ENCODE data around the gene DNHD1.
A peak's percentile ranks its signal among the peaks of the same experiment; 100 is the strongest.

Gene DNHD1

DNA sequence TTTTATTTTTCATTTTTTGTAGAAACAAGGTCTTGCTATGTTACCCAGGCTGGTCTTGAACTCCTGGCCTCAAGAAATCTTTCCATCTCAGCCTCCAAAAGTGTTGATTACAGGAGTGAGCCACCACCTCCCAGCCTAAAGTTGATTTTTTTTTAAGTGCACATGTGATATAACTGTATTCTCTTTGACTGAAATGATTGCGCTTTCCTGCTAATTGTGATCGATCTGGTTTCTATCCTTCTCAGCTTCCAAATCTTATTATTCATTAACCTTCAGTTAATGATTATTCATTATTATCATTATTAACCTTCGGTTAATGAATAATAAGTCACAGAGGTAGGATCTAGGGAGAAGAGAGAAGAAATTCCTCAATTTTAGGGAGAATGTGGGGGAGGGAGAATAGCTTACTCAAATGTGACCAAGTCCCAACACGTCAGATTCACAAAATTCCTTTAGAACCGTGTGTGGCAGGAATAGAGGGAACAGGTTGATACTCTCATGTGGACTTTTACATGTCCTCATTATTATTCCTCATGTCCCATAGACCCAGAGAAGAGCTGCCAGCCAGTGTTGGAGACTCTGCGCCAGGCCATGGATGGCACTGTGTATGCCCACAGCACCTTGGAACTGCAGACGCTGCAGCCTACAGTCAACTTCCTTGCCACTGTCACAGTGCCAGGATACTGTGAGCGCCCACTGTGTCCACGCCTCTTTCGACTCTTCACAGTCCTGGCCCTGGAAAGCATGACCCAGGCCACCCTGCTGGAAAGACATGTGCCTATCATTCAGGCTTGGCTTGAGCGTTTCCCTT is 59.3 kb downstream of the DNHD1 start:
- Mint-ChIP-seq H3K4me1 (no peaks in the 10 kb centered on the region), H3K9me3 (no peaks in the 10 kb centered on the region), H3K27me3 (no peaks in the 10 kb centered on the region), H3K4me3 (no peak overlapping the region), H3K27ac (no peak overlapping the region), H3K36me3 (ENCODE audit: low read depth) (no peaks in the 10 kb centered on the region)
- ATAC-seq (no peak), DNase-seq (no peak)

- H3K27me3 Mint-ChIP-seq: no peaks in the 10 kb centered on the region
- ATAC-seq (no peak), DNase-seq (no peak)
- no peaks in the 10 kb centered on the region for H3K4me1 Mint-ChIP-seq
- H3K36me3 Mint-ChIP-seq (ENCODE audit: low read depth): no peaks in the 10 kb centered on the region
- no peak overlapping the region for H3K27ac Mint-ChIP-seq
- no peak overlapping the region for H3K4me3 Mint-ChIP-seq
- no peaks in the 10 kb centered on the region for H3K9me3 Mint-ChIP-seq
Observed at GRCh38 chr11:6557063-6557462, 60.0 kb downstream of the DNHD1 start.

DNA sequence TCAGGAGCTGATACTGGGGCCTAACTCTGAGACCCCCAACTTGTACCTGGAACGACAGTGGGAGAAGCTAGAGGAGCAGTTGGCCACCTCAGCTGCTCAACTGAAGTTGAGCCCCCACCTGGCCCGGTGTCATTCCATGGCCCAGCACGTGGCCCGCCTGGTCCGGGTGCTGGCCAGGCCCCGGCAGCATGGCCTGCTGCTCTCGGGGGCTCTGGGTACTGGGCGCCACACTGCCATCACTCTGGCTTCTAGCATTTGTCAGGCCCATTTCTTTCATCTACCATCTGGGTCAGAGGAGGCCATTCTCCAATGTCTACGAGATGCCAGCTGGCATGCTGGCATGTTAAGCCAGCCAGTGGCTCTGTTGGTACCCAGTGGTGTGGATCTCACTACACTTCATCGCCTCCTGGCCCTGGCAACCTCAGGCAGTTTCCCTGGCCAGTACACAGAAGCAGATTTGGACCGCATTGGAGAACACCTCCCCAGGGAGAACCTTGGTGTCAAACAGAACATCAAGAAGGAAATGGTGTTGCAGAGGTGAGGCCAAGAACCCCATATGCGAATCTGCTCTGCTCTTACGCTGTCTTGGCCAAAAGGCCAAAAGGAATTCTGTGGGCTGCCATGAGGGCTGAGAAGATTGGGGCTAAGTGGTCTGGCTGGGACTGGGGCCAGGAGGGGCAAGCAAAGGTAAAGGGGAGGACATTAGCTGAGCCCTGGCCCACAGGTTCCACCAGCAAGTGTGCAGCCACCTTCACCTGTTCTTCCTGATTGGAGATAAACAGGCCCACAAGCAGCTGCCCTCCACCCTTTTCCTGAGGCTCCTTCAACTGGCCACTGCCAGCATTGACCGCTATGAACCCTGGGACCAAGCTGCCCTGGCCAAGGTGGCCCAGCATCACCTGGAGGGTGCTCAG is 60.9 kb downstream of the DNHD1 start:
- Mint-ChIP-seq H3K4me3 (no peak overlapping the region), H3K4me1 (no peaks in the 10 kb centered on the region), H3K36me3 (ENCODE audit: low read depth) (no peaks in the 10 kb centered on the region), H3K27ac (no peak overlapping the region), H3K9me3 (no peaks in the 10 kb centered on the region), H3K27me3 (no peaks in the 10 kb centered on the region)
- DNase-seq (no peak), ATAC-seq (no peak)

GRCh38 chr11:6559369-6559768 is 62.3 kb downstream of the DNHD1 start:
- Mint-ChIP-seq H3K27me3 (no peaks in the 10 kb centered on the region), H3K36me3 (ENCODE audit: low read depth) (no peaks in the 10 kb centered on the region), H3K4me1 (no peaks in the 10 kb centered on the region), H3K4me3 (no peak overlapping the region), H3K27ac (no peak overlapping the region), H3K9me3 (no peaks in the 10 kb centered on the region)
- DNase-seq: no peak
- ATAC-seq: no peak

DNA sequence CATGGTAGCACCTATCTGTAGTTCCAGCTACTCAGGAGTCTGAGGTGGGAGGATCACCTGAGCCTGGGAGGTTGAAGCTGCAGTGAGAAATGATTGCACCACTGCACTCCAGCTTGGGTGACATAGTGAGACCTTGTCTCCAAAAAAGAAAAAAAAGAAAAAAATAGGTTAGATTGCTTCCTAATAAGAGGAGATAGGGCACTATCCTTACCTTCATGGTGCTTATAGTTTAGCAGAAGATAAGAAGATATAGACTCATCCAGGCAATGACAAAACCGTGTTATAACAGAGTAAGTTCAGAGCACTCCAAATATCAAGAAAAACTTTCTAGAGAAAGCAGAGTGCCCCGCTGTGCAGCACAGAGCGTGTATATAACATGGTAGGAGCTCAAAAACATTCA is 64.2 kb downstream of the DNHD1 start:
- H3K36me3 Mint-ChIP-seq (ENCODE audit: low read depth): no peaks in the 10 kb centered on the region
- DNase-seq (no peak), ATAC-seq (no peak)
- no peaks in the 10 kb centered on the region for H3K9me3 Mint-ChIP-seq
- no peaks in the 10 kb centered on the region for H3K4me1 Mint-ChIP-seq
- no peak overlapping the region for H3K4me3 Mint-ChIP-seq
- H3K27me3 Mint-ChIP-seq: no peaks in the 10 kb centered on the region
- no peak overlapping the region for H3K27ac Mint-ChIP-seq

DNA sequence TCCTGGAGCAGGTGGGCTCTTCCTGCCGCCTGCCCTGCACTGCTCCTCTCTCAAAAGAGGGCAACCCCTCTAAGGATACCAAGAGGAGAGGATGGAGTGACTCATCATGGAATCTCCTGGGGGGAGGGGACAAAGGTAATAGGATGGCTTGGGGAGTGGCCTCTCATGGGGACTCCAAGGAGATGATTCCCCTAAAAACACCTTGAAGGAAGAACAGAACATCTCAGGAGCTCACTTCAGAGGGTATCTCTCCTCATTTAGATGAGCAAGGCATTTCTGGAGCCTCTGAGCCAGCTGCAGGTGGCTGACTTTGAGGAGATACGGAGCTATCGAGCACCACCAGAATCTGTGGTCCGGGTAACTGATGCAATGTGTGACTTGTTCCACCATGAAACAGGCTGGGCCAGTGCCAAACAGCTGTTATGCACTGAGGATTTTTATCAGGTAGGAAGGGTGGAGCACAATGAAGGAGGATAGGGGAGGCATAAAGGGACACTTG is 66.1 kb downstream of the DNHD1 start:
- no peak overlapping the region for H3K27ac Mint-ChIP-seq
- no peaks in the 10 kb centered on the region for H3K4me1 Mint-ChIP-seq
- H3K36me3 Mint-ChIP-seq (ENCODE audit: low read depth): no peaks in the 10 kb centered on the region
- H3K9me3 Mint-ChIP-seq: no peaks in the 10 kb centered on the region
- no peak overlapping the region for H3K4me3 Mint-ChIP-seq
- ATAC-seq: no peak
- no peaks in the 10 kb centered on the region for H3K27me3 Mint-ChIP-seq
- no peak for DNase-seq

DNA sequence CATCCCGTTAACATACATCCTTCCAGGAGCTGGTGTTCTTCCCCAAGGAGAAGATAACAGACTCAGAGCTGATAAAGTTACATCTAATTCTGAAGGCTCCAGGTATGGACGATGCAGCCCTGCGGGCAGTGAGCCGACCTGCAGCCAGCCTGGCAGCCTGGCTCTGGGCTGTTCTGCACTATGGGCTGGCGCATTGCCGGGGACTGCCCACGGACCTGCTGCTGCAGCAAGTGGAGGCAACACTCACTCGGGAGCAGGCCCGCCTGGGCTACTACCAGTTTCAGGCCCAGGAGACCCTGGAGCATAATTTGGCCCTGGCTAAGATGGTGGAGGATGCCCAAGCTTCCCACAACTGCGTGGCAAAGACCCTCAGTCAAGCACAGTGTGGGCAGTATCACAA is 66.6 kb downstream of the DNHD1 start:
- no peak for DNase-seq
- Mint-ChIP-seq H3K27ac (no peak overlapping the region), H3K36me3 (ENCODE audit: low read depth) (no peaks in the 10 kb centered on the region), H3K27me3 (no peaks in the 10 kb centered on the region), H3K9me3 (no peaks in the 10 kb centered on the region), H3K4me3 (no peak overlapping the region), H3K4me1 (no peaks in the 10 kb centered on the region)
- ATAC-seq: no peak

GRCh38 chr11:6565325-6565724 is 68.2 kb downstream of the DNHD1 start:
- H3K36me3 Mint-ChIP-seq (ENCODE audit: low read depth): peaks cover 3% of the 10 kb centered on the region
- no peaks in the 10 kb centered on the region for H3K27me3 Mint-ChIP-seq
- no peak overlapping the region for H3K4me3 Mint-ChIP-seq
- DNase-seq (no peak), ATAC-seq (no peak)
- H3K4me1 Mint-ChIP-seq: no peaks in the 10 kb centered on the region
- no peaks in the 10 kb centered on the region for H3K9me3 Mint-ChIP-seq
- no peak overlapping the region for H3K27ac Mint-ChIP-seq

DNA sequence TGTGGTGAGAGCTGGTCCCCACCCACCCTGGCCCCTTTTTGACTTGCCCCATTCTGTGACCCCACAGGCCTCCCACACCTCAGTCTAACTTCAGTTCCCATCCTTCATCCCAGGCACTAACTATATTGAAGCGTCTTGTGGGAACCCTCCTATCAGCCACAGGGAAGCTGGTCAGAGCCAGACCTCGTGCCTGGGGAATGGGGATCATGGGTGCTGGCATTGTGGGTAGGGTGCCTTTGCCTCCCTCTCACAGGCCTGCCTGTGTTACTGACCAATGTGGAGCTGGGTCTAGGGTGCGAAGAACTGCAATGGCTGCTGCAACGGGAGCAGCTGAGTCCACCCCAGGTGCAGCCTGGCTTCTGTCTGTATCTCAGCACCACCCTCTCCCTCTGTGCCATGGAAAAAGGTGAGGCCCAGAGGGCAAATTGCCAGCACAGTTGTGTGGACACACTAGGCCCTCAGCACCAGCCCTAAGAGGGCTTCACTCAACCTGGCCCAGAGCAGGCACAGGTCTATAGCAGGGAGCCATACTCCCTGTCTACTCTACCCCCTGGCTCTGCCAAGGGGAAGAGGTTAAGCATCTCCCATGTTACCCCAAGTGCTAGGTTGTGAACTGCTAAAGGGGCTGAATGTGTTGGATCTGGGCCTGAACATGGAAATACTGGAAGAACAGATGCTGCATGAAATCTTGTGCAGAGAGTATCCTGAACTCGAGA is 69.1 kb downstream of the DNHD1 start:
- no peak for ATAC-seq
- Mint-ChIP-seq H3K4me1 (no peaks in the 10 kb centered on the region), H3K27me3 (no peaks in the 10 kb centered on the region), H3K27ac (no peak overlapping the region), H3K36me3 (ENCODE audit: low read depth) (peaks cover 3% of the 10 kb centered on the region), H3K9me3 (no peaks in the 10 kb centered on the region), H3K4me3 (no peak overlapping the region)
- DNase-seq: no peak

DNA sequence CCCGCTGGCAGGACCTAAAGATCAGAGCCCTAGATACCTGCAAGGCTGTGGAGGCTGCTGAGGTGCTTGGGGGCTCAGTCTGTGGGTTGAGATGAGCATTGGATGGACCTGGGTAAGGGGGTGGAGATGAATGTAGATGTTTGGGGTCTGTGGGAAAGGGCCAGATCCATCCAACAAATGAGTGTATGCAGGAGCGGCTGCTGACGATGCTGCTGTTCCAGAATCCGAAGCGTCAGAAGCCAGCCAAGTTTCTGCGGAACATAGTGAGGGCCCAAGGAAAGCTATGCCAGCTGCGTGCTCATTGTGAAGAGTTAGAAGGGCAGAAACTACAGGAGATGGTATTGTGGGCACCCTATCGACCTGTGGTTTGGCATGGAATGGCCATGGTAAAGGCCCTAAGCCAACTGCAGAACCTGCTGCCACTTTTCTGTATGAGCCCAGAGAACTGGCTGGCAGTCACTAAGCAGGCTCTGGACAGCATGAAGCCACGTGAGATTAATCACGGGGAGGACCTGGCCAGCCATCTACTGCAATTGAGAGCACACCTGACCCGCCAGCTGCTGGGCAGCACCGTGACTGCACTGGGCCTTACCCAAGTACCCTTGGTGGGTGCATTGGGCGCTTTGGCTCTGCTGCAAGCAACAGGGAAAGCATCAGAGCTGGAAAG is 69.8 kb downstream of the DNHD1 start:
- DNase-seq: no peak
- H3K9me3 Mint-ChIP-seq: no peaks in the 10 kb centered on the region
- no peak overlapping the region for H3K27ac Mint-ChIP-seq
- H3K4me3 Mint-ChIP-seq: no peak overlapping the region
- no peaks in the 10 kb centered on the region for H3K4me1 Mint-ChIP-seq
- peaks cover 3% of the 10 kb centered on the region for H3K36me3 Mint-ChIP-seq (ENCODE audit: low read depth)
- no peaks in the 10 kb centered on the region for H3K27me3 Mint-ChIP-seq
- ATAC-seq: no peak

GRCh38 chr11:6567371-6567745 is 70.3 kb downstream of the DNHD1 start:
- Mint-ChIP-seq H3K27ac (no peak overlapping the region), H3K9me3 (no peaks in the 10 kb centered on the region), H3K27me3 (no peaks in the 10 kb centered on the region), H3K4me3 (no peak overlapping the region), H3K4me1 (no peaks in the 10 kb centered on the region), H3K36me3 (ENCODE audit: low read depth) (peaks cover 9% of the 10 kb centered on the region)
- DNase-seq: no peak
- no peak for ATAC-seq

DNA sequence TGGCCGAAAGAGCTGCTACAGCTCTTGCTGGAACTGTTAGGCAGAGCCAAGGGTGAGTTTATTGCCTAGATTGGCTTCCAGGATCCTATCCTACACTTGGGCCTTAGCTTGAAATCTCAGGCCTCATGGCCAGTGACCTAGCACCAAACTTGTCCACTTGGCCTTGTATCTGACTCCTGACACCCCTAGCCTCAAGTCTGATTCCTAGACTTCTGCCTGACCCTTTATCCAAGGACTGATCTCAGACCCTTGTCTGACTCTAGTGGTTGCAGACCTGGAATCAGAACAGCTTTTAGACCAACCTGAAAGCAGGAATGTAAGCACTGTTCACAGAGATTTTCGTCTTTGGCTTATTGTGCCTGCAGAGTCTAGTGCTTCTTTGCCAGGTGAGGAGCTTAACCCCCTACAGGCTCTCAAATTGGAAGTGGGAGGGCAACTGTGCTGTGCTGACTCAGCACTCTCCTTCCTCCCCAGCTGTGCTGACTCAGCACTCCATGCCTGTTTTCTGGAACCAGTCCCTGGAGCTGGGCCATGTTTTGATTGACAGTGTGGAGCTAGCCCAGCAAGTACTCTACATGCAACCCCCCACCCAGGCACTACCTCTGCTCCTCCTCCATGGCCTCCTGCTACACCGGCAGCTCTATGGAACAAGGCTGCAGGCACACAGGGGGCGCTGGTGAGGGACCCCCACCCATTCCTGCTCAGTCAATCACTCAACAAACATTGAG is 71.3 kb downstream of the DNHD1 start:
- no peak overlapping the region for H3K4me3 Mint-ChIP-seq

GRCh38 chr11:6569706-6570105 is 72.6 kb downstream of the DNHD1 start:
- peak overlapping the region; percentile 17 for H3K27ac Mint-ChIP-seq
- no peak for DNase-seq

More for the DNA sequence above, 71.3 kb downstream of the DNHD1 start:
- DNase-seq (no peak), ATAC-seq (no peak)
- no peaks in the 10 kb centered on the region for H3K9me3 Mint-ChIP-seq
- no peak overlapping the region for H3K27ac Mint-ChIP-seq
- H3K27me3 Mint-ChIP-seq: no peaks in the 10 kb centered on the region
- H3K36me3 Mint-ChIP-seq (ENCODE audit: low read depth): peaks cover 13% of the 10 kb centered on the region
- H3K4me1 Mint-ChIP-seq: no peaks in the 10 kb centered on the region

More at GRCh38 chr11:6569706-6570105, 72.6 kb downstream of the DNHD1 start:
- no peaks in the 10 kb centered on the region for H3K9me3 Mint-ChIP-seq
- no peak for ATAC-seq
- H3K4me3 Mint-ChIP-seq: no peak overlapping the region
- no peaks in the 10 kb centered on the region for H3K4me1 Mint-ChIP-seq
- peaks cover 13% of the 10 kb centered on the region for H3K36me3 Mint-ChIP-seq (ENCODE audit: low read depth)
- H3K27me3 Mint-ChIP-seq: no peaks in the 10 kb centered on the region

All from activated naive CD8-positive, alpha-beta T cell treated with anti-CD3 and anti-CD28 coated beads, Interleukin-2, amount 50 U/mL, for 24 hours (primary cell).